Measurements from ENCODE around the gene CHRM2.

GRCh38 chr7:137038706-137039105, 170.3 kb downstream of the CHRM2 start:
- TF ChIP-seq POLR2AphosphoS5 (IDR thresholded peaks at IDR 0.05) (no peak), CTCF (IDR thresholded peaks at IDR 0.05) (no peak)
